Activated naive CD4-positive, alpha-beta T cell treated with anti-CD3 and anti-CD28 coated beads, Interleukin-2, amount 50 U/mL, for 24 hours (primary cell): ENCODE data around the gene GDNF.
"Not testable (repeated sequence)": the region's sequence is repeated elsewhere in the genome, so short reads cannot be mapped to it uniquely, and the experiment has no call there.

Experiments
- H3K27ac Mint-ChIP-seq: one replicate; pipeline ENCODE4 v1.8.0; 2021; ENCODE audit warnings: mild to moderate bottlenecking, mixed read lengths
- H3K27me3 Mint-ChIP-seq: one replicate; pipeline ENCODE4 v1.8.0; 2021; ENCODE audit warnings: mixed read lengths
- H3K36me3 Mint-ChIP-seq: one replicate; pipeline ENCODE4 v1.8.0; 2021; ENCODE audit warnings: mixed read lengths
- H3K4me1 Mint-ChIP-seq: one replicate; pipeline ENCODE4 v1.8.0; 2021; ENCODE audit warnings: mixed read lengths
- H3K4me3 Mint-ChIP-seq: one replicate; pipeline ENCODE4 v1.8.0; 2021; ENCODE audit warnings: mild to moderate bottlenecking, mixed read lengths
- H3K9me3 Mint-ChIP-seq: one replicate; pipeline ENCODE4 v1.8.0; 2021; ENCODE audit warnings: mixed read lengths

The GDNF gene, protein sequence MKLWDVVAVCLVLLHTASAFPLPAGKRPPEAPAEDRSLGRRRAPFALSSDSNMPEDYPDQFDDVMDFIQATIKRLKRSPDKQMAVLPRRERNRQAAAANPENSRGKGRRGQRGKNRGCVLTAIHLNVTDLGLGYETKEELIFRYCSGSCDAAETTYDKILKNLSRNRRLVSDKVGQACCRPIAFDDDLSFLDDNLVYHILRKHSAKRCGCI

DNA sequence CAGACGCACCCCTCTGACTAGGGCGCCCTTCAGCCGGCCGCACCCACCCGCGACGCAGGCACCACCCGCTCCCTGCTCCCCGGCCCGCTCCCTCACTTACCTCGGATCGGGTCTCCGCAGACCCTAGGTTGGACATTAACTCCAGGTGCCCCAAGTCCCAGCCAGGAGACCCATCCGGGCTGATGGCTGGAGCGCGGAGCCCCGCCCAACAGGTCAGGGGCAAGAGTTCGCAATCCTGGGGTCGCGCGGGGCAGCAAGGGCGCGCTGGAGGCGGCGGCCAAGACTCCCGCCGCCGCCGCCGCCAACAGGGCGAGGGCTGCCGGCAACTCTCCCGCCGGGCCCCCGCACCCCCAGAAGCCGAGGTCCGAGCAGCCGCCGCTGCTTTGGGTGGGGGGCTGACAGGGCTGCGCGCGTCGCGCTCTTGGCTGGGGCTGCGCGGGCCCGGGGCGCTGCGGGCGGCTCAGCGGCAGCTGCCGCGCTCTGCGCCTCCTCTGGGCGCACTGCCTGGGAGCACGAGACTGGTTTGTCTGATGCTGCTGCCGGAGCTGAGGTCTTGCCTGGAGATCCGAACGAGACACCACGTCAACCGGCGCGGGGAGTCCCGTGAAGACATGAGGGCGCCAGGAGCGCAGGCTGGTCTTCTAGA, at the start of gene GDNF:
TSS of gene GDNF (minus strand) at position 635 of the 646 bp plus-strand sequence. CDS start 5,245 bp downstream, outside the sequence.
- no peaks in the 10 kb centered on the region for H3K9me3 Mint-ChIP-seq
- H3K4me1 Mint-ChIP-seq = peaks cover 22% of the 10 kb centered on the region
- H3K36me3 Mint-ChIP-seq = no peaks in the 10 kb centered on the region
- no peak within 1 kb of the TSS for H3K27ac Mint-ChIP-seq
- peaks cover 56% of the 10 kb centered on the region for H3K27me3 Mint-ChIP-seq
- H3K4me3 Mint-ChIP-seq = peak within 1 kb of the TSS; percentile 30

DNA sequence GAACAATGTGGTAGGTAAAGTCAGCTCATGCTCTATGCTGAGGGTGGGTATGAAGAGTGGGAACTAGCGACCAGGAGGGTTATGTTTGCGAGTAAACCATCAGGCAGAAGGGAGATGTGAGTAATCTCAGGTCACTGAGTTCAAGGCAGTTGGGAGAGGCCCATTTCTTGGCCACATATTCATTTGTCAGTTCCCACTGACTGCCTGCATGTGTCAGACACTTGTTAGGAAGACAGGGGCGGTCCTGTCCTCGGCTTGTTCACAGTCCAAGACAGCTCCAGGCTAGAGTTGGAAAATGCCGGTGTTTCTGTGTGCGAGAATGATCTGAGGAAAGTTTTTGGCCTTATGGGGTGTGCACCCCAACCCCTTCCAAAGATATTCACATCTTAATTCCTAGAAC, 48.6 kb upstream of the GDNF start:
- Mint-ChIP-seq H3K9me3 (no peaks in the 10 kb centered on the region), H3K27ac (no peak overlapping the region), H3K27me3 (peaks cover 3% of the 10 kb centered on the region), H3K4me1 (no peaks in the 10 kb centered on the region), H3K4me3 (no peak overlapping the region), H3K36me3 (no peaks in the 10 kb centered on the region)

DNA sequence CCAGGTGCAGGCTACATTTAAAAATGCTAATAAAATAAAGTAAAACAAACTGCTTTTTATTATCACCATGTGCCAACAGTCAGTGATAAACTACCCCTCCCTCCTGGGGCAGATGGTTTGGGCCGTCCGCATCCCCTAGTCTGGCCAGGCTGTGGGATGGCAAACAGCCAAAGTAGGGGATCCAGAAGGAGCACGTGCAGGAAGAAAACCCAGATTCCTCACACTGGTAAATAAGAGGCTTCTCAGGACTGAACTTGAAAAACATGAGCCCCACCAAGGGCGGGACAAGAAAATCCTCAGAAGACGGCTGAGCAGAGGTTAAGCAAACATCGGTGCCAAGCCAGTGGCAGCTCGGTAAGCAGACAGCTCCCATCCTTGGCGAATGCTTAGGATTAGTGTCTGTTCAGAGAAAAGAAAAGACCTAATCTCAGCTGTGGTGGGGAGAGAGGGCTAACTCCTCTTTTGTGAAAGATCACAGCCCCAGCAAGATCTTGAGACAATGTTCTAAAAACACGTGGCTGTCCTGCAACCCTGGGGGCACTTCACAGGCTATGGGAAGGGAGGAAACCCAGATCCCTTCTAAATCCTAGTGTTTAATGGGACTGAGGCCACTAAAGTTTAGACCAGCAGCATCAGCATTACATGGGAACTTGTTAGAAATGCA, 46.5 kb upstream of the GDNF start:
- H3K4me3 Mint-ChIP-seq = no peak overlapping the region
- no peak overlapping the region for H3K27ac Mint-ChIP-seq
- H3K27me3 Mint-ChIP-seq = peaks cover 3% of the 10 kb centered on the region
- no peaks in the 10 kb centered on the region for H3K4me1 Mint-ChIP-seq
- H3K36me3 Mint-ChIP-seq = no peaks in the 10 kb centered on the region
- no peaks in the 10 kb centered on the region for H3K9me3 Mint-ChIP-seq

DNA sequence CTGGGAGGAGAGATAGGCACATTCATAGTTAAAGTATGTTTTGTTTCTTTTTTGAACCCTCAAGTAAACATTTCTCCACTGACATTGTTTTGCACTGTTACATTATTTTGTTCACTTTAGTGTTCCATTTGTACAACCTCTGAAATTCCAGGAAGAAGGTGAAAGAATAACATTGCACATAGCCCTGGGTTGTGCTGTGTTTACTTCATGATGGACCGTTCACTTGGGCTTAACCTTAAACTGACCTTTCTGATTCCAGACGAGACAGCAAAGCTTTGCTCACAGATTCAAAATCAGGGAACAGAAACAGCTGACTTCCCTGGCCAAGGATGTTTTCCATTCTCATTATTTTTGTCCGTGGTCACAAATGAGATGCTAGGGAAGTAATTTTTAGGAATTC, 42.8 kb upstream of the GDNF start:
- peaks cover 1% of the 10 kb centered on the region for H3K27me3 Mint-ChIP-seq
- no peaks in the 10 kb centered on the region for H3K9me3 Mint-ChIP-seq
- no peaks in the 10 kb centered on the region for H3K36me3 Mint-ChIP-seq
- H3K27ac Mint-ChIP-seq = no peak overlapping the region
- no peak overlapping the region for H3K4me3 Mint-ChIP-seq
- no peaks in the 10 kb centered on the region for H3K4me1 Mint-ChIP-seq

DNA sequence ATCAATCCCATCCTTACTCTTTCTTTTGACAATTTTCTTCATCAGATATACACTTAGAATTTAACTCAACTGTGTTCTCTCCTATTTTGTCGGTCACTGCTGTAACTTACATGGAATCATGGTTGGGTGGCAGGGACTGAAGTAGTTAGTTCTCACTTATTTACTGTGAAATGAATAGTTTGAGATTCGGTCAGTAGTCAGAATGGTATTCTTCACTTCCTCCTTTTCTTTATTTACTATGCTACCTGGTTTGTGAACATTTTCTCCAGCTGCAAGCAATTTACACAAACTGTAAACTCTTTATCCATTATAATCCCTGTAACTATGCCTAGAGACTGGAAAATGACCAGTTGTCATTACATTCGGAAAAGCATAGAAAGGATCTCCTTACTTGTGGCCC, 41.5 kb upstream of the GDNF start:
- Mint-ChIP-seq H3K27me3 (peaks cover 1% of the 10 kb centered on the region), H3K4me1 (no peaks in the 10 kb centered on the region), H3K36me3 (no peaks in the 10 kb centered on the region), H3K9me3 (no peaks in the 10 kb centered on the region), H3K4me3 (no peak overlapping the region), H3K27ac (no peak overlapping the region)

DNA sequence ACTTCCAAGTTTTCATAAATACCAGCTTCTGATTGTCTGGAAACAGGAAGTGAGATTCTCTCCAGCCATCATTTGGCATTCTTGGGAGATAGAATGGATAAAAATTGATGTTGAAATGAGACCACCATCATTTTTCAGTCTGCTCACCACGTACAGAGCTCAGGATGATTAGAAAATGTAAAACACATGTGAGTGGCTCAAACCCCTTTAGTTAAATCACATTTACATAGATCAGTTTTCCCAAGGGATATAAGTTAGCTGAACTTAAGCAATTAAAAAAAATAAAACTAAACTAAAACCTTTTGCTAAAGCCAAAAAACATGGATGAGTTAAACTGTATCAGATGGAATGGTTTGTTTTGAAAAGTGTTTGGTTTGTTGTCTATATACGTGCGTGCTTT, 37.1 kb upstream of the GDNF start:
- peaks cover 1% of the 10 kb centered on the region for H3K27me3 Mint-ChIP-seq
- H3K36me3 Mint-ChIP-seq = no peaks in the 10 kb centered on the region
- H3K9me3 Mint-ChIP-seq = no peaks in the 10 kb centered on the region
- H3K27ac Mint-ChIP-seq = no peak overlapping the region
- no peak overlapping the region for H3K4me3 Mint-ChIP-seq
- H3K4me1 Mint-ChIP-seq = no peaks in the 10 kb centered on the region

DNA sequence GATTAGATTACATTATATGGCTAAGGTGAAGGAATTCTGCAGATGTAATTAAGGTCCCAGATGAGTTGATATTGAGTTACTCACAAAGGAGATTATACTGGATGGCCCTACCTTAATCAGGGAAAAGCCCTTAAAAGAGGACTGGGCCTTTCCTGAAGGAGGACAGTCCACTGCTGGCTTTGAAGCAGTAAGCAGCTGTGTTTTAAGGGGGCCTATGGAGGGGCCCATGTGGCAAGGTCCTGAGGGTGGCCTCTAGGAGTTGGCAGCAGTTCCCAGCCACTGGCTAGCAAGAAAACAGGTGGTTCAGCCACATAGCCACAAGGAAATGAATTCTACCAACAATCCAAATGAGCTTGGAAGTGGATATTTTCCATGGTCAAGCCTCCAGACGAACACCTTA, 36.4 kb upstream of the GDNF start:
- Mint-ChIP-seq H3K9me3 (no peaks in the 10 kb centered on the region), H3K4me1 (no peaks in the 10 kb centered on the region), H3K36me3 (no peaks in the 10 kb centered on the region), H3K4me3 (no peak overlapping the region), H3K27ac (no peak overlapping the region), H3K27me3 (peaks cover 1% of the 10 kb centered on the region)

DNA sequence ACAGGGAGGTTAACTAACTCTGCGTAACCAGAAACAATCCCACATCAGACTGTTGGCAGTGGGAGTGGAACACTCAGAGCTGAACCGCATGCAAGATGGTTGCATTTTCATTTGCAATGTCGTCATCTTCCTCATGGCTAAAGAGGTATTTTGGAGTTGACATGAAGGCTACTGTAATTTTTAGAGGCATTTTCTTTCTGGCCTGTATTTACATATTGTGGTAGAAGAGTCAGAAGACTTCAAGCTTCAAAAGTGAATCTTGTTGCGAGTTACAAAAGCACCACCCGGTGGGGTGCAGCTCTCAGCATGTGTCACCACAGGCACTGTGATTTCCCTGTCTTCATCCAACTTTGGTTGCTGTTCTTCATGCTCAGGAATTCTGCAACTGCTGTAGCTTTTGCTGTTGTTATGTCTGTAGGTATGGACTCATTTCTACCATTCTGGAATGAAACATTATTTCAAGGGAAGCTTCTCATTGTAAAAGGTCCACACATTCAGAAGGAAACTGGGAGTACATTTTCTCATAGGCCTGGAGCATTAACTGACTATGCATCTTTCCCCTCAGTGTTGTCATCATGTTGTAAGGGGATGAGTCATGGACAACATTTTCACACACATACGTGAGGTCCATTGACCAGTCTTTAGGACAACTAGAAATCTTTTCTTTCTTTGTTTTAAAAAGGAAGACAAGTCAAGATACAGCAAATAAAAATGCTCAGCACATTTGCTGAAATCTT, 35.4 kb upstream of the GDNF start:
- Mint-ChIP-seq H3K4me3 (no peak overlapping the region), H3K4me1 (no peaks in the 10 kb centered on the region), H3K9me3 (no peaks in the 10 kb centered on the region), H3K27ac (no peak overlapping the region), H3K27me3 (peaks cover 1% of the 10 kb centered on the region), H3K36me3 (no peaks in the 10 kb centered on the region)

DNA sequence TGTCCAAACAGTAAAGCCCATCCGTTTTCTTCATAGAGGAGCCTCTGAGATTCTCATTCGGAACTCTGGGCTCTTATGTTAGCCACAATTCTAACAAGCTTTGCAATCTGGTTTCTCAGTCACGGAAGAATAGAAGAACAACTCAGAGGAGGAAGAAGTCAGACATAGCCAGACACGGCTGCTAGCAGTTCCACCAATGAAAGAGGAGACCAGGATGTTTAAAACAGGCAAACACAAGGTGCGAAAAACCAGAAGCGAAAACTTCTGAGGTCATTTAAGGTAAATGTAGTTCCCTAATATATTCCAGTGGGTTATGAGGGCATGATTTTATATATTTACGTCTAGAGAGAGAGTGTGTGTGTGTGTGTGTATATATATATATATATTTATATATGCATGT, 34.1 kb upstream of the GDNF start:
- H3K4me3 Mint-ChIP-seq = no peak overlapping the region
- H3K4me1 Mint-ChIP-seq = no peaks in the 10 kb centered on the region
- H3K9me3 Mint-ChIP-seq = no peaks in the 10 kb centered on the region
- H3K36me3 Mint-ChIP-seq = no peaks in the 10 kb centered on the region
- H3K27me3 Mint-ChIP-seq = peaks cover 2% of the 10 kb centered on the region
- no peak overlapping the region for H3K27ac Mint-ChIP-seq

DNA sequence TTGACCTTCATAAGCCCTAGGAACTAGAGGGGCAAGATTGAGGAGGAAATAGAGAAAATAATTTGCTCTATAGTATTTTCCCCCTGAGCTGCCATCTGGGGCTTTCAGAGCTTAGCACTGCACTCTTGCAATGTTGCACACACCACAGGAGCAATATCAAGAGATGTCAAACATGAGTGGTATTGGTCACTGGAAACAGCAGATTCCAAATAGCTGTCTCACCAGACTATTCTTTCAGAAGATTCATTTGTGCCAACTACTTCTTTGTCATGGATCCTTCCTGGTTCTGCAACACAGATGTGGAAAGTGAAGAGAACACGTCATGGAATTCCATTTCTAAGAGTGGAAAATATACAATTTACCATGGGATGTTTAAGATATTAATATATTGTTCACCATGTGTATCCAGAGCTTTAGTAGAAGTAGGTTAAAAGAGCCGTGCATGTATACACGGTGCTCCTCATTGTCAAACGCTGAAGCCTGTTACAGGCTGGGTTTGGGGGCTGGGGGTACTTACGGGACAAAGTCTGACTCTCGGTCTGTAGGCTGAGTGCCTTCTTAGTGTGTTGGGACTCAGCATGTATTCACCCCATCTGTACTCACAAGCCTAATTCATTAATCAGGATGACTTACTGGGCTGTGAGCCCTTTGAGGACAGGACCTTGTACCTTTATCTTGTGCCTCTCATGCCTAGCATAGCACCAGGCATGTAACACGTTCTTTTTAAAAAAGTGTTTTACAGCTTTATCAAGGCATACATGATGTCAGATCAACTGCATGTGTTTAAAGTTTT, 31.4 kb upstream of the GDNF start:
- Mint-ChIP-seq H3K36me3 (no peaks in the 10 kb centered on the region), H3K4me1 (no peaks in the 10 kb centered on the region), H3K9me3 (peaks cover 4% of the 10 kb centered on the region), H3K27me3 (peaks cover 4% of the 10 kb centered on the region), H3K27ac (no peak overlapping the region), H3K4me3 (no peak overlapping the region)

DNA sequence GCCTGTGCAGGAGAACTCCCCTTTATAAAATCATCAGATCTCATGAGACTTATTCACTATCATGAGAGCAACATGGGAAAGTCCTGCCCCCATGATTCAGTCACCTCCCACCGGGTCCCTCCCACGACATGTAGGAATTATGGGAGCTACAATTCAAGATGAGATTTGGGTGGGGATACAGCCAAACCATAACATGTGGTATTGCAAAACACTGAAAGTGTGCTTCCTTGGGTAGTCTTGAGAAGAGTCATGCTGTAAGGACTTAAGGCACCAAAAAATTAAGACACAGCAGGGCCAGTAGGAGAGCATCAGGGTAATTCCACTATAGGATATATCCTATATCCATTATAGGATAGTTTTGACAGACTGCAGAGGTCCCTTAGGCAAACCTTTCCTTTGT, 29.4 kb upstream of the GDNF start:
- Mint-ChIP-seq H3K36me3 (no peaks in the 10 kb centered on the region), H3K27me3 (peaks cover 6% of the 10 kb centered on the region), H3K4me1 (no peaks in the 10 kb centered on the region), H3K9me3 (peaks cover 6% of the 10 kb centered on the region), H3K4me3 (no peak overlapping the region), H3K27ac (no peak overlapping the region)

DNA sequence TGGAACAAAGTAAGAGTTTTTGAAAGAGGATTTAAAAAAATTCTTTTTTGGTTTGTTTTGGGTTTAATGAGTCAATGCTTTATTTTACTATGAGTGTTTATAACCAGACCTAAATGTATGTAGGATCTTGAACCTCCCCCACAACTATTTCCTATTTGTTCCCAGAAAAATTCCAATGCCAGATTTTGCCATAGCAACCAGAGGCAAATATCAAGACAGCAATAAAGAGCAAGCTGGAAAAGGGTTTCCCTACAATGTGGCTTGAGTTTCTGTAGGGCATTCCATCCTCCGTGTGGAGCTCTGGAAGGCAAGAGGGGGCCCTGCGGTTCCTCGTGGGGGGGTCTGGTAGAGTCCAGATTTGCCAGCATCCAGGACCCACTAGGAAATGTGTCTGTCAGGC, 27.8 kb upstream of the GDNF start:
- Mint-ChIP-seq H3K9me3 (peaks cover 6% of the 10 kb centered on the region), H3K27me3 (peaks cover 6% of the 10 kb centered on the region), H3K4me1 (no peaks in the 10 kb centered on the region), H3K27ac (no peak overlapping the region), H3K4me3 (no peak overlapping the region), H3K36me3 (no peaks in the 10 kb centered on the region)

DNA sequence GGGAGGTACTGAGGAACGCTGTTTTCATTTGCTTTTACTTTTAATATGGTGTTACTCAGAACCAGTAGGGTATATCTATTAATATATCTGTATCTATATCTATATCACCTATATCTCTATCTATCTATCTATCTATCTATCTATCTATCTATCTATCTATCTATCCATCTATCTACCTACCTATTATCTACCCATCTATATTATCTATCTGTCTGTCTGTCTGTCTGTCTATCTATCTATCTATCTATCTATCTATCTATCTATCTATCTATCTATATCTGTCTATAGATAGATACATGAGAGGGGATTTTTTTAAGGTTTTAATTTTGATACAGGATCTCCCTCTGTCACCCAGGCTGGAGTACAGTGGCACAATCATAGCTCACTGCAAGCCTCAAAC, 23.1 kb upstream of the GDNF start:
- not testable (repeated sequence) for H3K9me3 Mint-ChIP-seq, H3K4me3 Mint-ChIP-seq, H3K4me1 Mint-ChIP-seq, H3K27ac Mint-ChIP-seq, H3K27me3 Mint-ChIP-seq, H3K36me3 Mint-ChIP-seq

DNA sequence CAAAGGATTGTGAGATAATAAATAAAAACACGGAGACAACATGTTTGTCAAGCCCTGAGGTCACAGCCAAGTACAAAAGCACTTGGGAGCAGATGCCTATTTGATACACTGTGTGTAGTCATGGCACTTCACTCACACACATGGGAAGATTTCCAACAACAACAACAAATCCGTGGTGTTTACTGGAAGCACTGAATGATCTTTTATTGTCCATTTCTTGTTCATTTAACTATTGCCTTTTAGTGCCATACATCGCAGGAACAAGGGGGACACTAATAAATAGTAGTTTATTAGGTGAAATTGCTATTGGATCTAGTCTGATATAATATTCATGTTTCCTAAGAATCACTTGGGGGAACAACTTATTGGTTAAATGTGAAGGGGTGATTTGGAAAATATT, 20.4 kb upstream of the GDNF start:
- Mint-ChIP-seq H3K36me3 (no peaks in the 10 kb centered on the region), H3K27me3 (peaks cover 5% of the 10 kb centered on the region), H3K4me1 (no peaks in the 10 kb centered on the region)

DNA sequence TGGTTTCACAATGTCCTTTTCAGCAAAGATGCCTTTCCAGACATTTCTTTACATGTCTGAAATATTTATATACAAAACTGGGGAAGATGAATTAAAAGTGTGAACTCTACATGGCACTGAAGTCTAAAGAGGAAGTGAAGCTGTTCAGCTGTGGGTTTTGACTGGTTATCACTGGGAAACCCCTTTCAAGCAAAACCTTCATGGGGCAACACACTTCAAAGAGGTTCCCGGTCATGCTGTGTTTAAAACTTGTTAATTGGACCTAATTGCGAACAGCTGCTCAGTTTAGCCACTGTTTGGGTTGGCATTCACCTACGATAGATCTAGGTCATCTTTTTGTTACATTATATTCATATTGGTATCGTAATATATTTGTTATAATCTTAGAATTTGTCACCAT, 20.0 kb upstream of the GDNF start:
- Mint-ChIP-seq H3K4me3 (no peak overlapping the region), H3K9me3 (peaks cover 5% of the 10 kb centered on the region), H3K36me3 (no peaks in the 10 kb centered on the region), H3K4me1 (no peaks in the 10 kb centered on the region), H3K27ac (no peak overlapping the region), H3K27me3 (peaks cover 5% of the 10 kb centered on the region)

More for the DNA sequence above, 20.4 kb upstream of the GDNF start:
- Mint-ChIP-seq H3K27ac (no peak overlapping the region), H3K4me3 (no peak overlapping the region), H3K9me3 (peaks cover 4% of the 10 kb centered on the region)
